Panc1 (cell line): ENCODE results near the gene C4orf36. TPM values are rescaled to one million over a fixed set of nuclear protein-coding genes. Genes with fewer than 3 reads are reported as not detected.

Experiments
- ATAC-seq: fragments of 200-7000 bp; cut with Tn5 transposase; 2 replicates; pipeline ENCODE4 v1.9.1; 2020; ENCODE audit warnings: mild to moderate bottlenecking, moderate library complexity
- BruUV-seq: library from RNA; stranded (reverse); fragments of 400-500 nt; replicated peaks from 2 replicates; lab custom pipeline; 2021; lab: Mats Ljungman, UMichigan
- CTCF ChIA-PET: fragments of 300-600 bp; sonication (Branson Sonifier 250); formaldehyde crosslinking; loops from one replicate; lab custom pipeline; 2022; ENCODE audit warnings: antibody characterized with exemption; lab: Charles Lee
- POLR2A ChIA-PET: fragments of 300-600 bp; sonication (Branson Sonifier 250); formaldehyde crosslinking; loops from one replicate; lab custom pipeline; 2022; ENCODE audit warnings: antibody characterized with exemption; lab: Charles Lee
- DNase-seq: peaks from one replicate; pipeline ENCODE4 v3.0.0-alpha.2; 2010; ENCODE audit warnings: low read depth, low spot score
- H3K27ac ChIP-seq: 2 replicates; pipeline ENCODE4 v1.5.1; 2011; ENCODE audit warnings: mild to moderate bottlenecking, low read length, inconsistent platforms
- H3K27me3 ChIP-seq: fragments of 200-500 bp; sonication (Bioruptor generic); 2 replicates; pipeline ENCODE4 v1.6.0; 2014; ENCODE audit warnings: low read length, inconsistent platforms; ENCODE audit not compliant: control insufficient read depth, insufficient read depth
- H3K36me3 ChIP-seq: fragments of 200-500 bp; sonication (Bioruptor generic); 2 replicates; pipeline ENCODE4 v1.5.1; 2014; ENCODE audit warnings: inconsistent platforms, mild to moderate bottlenecking, low read length, moderate library complexity; ENCODE audit not compliant: control insufficient read depth, insufficient read depth
- H3K4me1 ChIP-seq: 2 replicates; pipeline ENCODE4 v1.5.1; 2011; ENCODE audit warnings: inconsistent platforms, mild to moderate bottlenecking, low read length, moderate library complexity; ENCODE audit not compliant: control insufficient read depth, insufficient read depth
- H3K4me3 ChIP-seq, 2 experiments: 2 replicates each; pipeline ENCODE4 v1.5.1; 2011 to 2012; ENCODE audit warnings: low read depth in 2 of 2, low read length in 2 of 2, mild to moderate bottlenecking in 2 of 2, inconsistent platforms in 1 of 2, moderate library complexity in 1 of 2
- H3K9me3 ChIP-seq: fragments of 200-500 bp; sonication (Bioruptor generic); 2 replicates; pipeline ENCODE4 v1.5.1; 2014; ENCODE audit warnings: low read depth, mild to moderate bottlenecking, inconsistent platforms, low read length, moderate library complexity; ENCODE audit not compliant: control insufficient read depth, insufficient read depth
- POLR2AphosphoS5 ChIP-seq: IDR thresholded peaks from 2 replicates; pipeline ENCODE4 v1.6.1; 2012; ENCODE audit warnings: mild to moderate bottlenecking, low read depth, low read length, moderate library complexity
- SIN3A ChIP-seq: IDR thresholded peaks from 2 replicates; pipeline ENCODE4 v1.6.1; 2012; ENCODE audit warnings: low read depth, mild to moderate bottlenecking, low read length, moderate library complexity, borderline replicate concordance; ENCODE audit not compliant: insufficient read depth
- TCF7L2 ChIP-seq: IDR thresholded peaks from 2 replicates; pipeline ENCODE4 v1.6.1; 2011; ENCODE audit warnings: mild to moderate bottlenecking, low read depth, low read length, inconsistent platforms
- in situ Hi-C: cut with HindIII; loops from 2 replicates; pipeline ENCODE4 v1.10.0; 2016; ENCODE audit warnings: low sequenced_read_pairs, low pct_unique_long_range_greater_than_20kb
- intact Hi-C: fragments of 100-400 bp; cut with micrococcal nuclease; formaldehyde crosslinking; loops from one replicate; pipeline ENCODE4 v1.10.0; 2022; ENCODE audit not compliant: unreplicated experiment
- total RNA-seq: library from RNA; stranded (reverse); gene quantifications from one replicate; pipeline ENCODE4 v1.2.1, GENCODE V29; 2021; ENCODE audit not compliant: unreplicated experiment
- TF ChIP-seq, protein P1 (sequence below), 2 experiments: IDR thresholded peaks; 2 replicates each; pipeline ENCODE4 v1.6.1; 2011 to 2012; ENCODE audit warnings: low read depth in 2 of 2, control low read depth in 1 of 2, low read length in 1 of 2, mild to moderate bottlenecking in 1 of 2, moderate library complexity in 1 of 2; ENCODE audit not compliant: insufficient read depth in 1 of 2
- TF ChIP-seq, protein P2 (sequence below): fragments of 450-650 bp; IDR thresholded peaks from 2 replicates; pipeline ENCODE4 v1.5.1; 2017; ENCODE audit warnings: mild to moderate bottlenecking

C4orf36 gene
- total RNA-seq, 1 experiment from 2014 or later: 0.26 TPM

DNA sequence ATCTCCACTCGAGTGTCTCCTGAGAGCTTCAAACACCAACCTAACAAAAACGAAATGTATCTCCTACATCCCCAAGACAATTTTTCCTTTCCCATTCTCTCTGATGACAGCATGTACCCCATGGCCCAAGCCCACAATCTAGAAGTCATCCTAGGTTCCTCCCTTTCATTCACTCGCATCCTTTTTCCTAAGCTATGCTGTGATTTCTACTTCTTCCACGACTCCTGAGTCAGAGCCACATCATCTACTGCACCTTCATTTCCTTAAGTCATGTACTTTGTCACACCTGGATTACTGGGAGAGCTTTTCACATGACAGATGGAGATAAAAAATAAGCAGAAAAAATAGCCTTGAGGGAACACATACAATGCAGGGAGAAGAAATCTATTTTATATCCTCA, 20.1 kb downstream of the C4orf36 start:
- in situ Hi-C loops: no loop called here
- Histone ChIP-seq H3K4me3 (no peak overlapping the region), H3K27ac (no peak overlapping the region), H3K4me1 (no peaks in the 10 kb centered on the region), H3K9me3 (no peaks in the 10 kb centered on the region), H3K36me3 (no peaks in the 10 kb centered on the region), H3K27me3 (no peaks in the 10 kb centered on the region)
- DNase-seq (no peak), ATAC-seq (no peak)
- BruUV-seq: no TSS peak
- ChIA-PET CTCF (no interaction called here), POLR2A (interaction anchor here (0.6 kb wide), 1 partner anchor 278 kb away, joined by 5 read pairs; the partner anchor contains the start of gene PTPN13)
- TF ChIP-seq, protein P1, sequence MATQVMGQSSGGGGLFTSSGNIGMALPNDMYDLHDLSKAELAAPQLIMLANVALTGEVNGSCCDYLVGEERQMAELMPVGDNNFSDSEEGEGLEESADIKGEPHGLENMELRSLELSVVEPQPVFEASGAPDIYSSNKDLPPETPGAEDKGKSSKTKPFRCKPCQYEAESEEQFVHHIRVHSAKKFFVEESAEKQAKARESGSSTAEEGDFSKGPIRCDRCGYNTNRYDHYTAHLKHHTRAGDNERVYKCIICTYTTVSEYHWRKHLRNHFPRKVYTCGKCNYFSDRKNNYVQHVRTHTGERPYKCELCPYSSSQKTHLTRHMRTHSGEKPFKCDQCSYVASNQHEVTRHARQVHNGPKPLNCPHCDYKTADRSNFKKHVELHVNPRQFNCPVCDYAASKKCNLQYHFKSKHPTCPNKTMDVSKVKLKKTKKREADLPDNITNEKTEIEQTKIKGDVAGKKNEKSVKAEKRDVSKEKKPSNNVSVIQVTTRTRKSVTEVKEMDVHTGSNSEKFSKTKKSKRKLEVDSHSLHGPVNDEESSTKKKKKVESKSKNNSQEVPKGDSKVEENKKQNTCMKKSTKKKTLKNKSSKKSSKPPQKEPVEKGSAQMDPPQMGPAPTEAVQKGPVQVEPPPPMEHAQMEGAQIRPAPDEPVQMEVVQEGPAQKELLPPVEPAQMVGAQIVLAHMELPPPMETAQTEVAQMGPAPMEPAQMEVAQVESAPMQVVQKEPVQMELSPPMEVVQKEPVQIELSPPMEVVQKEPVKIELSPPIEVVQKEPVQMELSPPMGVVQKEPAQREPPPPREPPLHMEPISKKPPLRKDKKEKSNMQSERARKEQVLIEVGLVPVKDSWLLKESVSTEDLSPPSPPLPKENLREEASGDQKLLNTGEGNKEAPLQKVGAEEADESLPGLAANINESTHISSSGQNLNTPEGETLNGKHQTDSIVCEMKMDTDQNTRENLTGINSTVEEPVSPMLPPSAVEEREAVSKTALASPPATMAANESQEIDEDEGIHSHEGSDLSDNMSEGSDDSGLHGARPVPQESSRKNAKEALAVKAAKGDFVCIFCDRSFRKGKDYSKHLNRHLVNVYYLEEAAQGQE (IDR thresholded peaks at IDR 0.05; ENCODE audit: insufficient read depth in 1 of 2, low read depth in 2 of 2, low read length in 1 of 2): no peak
- TF ChIP-seq POLR2AphosphoS5 (no peak), TCF7L2 (no peak), SIN3A (no peak)
- TF ChIP-seq, protein P2, sequence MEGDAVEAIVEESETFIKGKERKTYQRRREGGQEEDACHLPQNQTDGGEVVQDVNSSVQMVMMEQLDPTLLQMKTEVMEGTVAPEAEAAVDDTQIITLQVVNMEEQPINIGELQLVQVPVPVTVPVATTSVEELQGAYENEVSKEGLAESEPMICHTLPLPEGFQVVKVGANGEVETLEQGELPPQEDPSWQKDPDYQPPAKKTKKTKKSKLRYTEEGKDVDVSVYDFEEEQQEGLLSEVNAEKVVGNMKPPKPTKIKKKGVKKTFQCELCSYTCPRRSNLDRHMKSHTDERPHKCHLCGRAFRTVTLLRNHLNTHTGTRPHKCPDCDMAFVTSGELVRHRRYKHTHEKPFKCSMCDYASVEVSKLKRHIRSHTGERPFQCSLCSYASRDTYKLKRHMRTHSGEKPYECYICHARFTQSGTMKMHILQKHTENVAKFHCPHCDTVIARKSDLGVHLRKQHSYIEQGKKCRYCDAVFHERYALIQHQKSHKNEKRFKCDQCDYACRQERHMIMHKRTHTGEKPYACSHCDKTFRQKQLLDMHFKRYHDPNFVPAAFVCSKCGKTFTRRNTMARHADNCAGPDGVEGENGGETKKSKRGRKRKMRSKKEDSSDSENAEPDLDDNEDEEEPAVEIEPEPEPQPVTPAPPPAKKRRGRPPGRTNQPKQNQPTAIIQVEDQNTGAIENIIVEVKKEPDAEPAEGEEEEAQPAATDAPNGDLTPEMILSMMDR: no peak
- intact Hi-C loops: no loop called here

DNA sequence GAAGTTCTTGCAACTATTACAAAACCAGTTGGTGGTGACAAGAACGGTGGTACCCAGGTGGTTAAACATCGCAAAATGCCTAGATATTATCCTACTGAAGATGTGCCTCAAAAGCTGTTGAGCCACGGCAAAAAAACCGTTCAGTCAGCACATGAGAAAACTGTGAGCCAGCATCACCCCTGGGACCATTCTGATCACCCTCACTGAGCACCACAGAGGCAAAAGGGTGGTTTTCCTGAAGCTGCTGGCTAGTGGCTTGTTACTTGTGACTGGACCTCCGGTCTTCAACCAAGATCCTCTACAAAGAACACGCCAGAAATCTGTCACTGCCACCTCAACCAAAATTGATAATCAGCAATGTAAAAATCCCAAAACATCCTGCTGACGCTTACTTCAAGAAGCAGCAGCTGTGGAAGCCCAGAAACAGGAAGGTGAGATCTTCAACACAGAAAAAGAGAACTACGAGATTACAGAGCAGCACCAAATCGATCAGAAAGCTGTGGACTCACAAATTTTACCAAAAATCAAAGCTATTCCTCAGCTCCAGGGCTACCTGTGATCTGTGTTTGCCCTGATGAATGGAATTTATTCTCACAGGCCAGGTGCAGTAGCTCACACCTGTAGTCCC, 21.7 kb downstream of the C4orf36 start:
- POLR2A ChIA-PET: no interaction called here
- H3K27me3 ChIP-seq: no peaks in the 10 kb centered on the region
- H3K9me3 ChIP-seq: no peaks in the 10 kb centered on the region
- no peaks in the 10 kb centered on the region for H3K36me3 ChIP-seq
- H3K27ac ChIP-seq: no peak overlapping the region
- H3K4me1 ChIP-seq: no peaks in the 10 kb centered on the region
- CTCF ChIA-PET: no interaction called here
- TF ChIP-seq SIN3A (no peak), TCF7L2 (no peak)
- TF ChIP-seq, protein P1 (IDR thresholded peaks at IDR 0.05; ENCODE audit: insufficient read depth in 1 of 2, low read depth in 2 of 2, low read length in 1 of 2): no peak
- no peak overlapping the region for H3K4me3 ChIP-seq
- intact Hi-C loops: no loop called here
- in situ Hi-C loops: no loop called here
- BruUV-seq: no TSS peak
- ATAC-seq (no peak), DNase-seq (no peak)
